ENCODE measurements around the gene SFR1.

DNA sequence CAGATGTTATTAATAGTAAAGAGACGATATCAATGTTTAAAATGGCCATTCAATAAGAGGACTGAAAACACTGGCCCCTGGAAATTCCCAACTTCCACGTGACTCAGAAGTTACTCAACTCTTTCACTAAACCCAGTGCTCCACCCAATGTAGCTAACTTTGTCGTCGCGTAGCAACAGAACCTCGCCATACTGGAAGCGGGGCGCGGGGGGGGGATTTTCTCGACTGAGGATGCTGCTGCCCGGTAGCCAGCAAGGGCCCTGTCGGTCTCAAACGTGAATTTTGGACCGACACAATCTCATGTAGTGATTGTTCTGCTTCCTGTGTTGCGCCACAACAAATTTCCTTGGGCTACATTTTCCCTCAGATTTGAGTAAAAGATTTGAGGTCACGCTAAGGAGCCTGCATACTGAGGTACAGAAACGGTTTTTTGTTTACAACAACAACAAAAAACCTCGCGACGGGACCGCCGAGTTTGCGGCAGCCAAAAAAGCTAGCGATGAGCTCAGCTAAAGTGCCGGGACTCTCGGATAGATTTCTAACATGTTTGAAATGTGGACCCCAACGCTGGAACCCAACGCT, 977 bp upstream of the SFR1 start:
- TF ChIP-seq, protein P1, sequence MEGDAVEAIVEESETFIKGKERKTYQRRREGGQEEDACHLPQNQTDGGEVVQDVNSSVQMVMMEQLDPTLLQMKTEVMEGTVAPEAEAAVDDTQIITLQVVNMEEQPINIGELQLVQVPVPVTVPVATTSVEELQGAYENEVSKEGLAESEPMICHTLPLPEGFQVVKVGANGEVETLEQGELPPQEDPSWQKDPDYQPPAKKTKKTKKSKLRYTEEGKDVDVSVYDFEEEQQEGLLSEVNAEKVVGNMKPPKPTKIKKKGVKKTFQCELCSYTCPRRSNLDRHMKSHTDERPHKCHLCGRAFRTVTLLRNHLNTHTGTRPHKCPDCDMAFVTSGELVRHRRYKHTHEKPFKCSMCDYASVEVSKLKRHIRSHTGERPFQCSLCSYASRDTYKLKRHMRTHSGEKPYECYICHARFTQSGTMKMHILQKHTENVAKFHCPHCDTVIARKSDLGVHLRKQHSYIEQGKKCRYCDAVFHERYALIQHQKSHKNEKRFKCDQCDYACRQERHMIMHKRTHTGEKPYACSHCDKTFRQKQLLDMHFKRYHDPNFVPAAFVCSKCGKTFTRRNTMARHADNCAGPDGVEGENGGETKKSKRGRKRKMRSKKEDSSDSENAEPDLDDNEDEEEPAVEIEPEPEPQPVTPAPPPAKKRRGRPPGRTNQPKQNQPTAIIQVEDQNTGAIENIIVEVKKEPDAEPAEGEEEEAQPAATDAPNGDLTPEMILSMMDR (IDR thresholded peaks at IDR 0.05; ENCODE audit: low read depth, low read length), result no peak
- no peak for TF ChIP-seq EZH2phosphoT487 (IDR thresholded peaks at IDR 0.05; ENCODE audit: low read depth)
